H1 (cell line): ENCODE data around the gene RNF6. TPM values are rescaled to one million over a fixed set of nuclear protein-coding genes. Genes with fewer than 3 reads are reported as not detected.

ENCODE experiments used
- CTCF ChIA-PET: fragments of 300-600 bp; sonication (Branson Sonifier 250); formaldehyde crosslinking; loops from one replicate; lab custom pipeline; 2021; ENCODE audit not compliant: partially characterized antibody; lab: Charles Lee
- POLR2A ChIA-PET: fragments of 300-600 bp; sonication (Branson Sonifier 250); formaldehyde crosslinking; loops from one replicate; lab custom pipeline; 2021; ENCODE audit warnings: inconsistent platforms; ENCODE audit not compliant: partially characterized antibody; lab: Charles Lee
- DNase-seq, 2 experiments: peaks; one replicate each; pipeline versions ENCODE4 v3.0.0 to v3.0.0-alpha.2; 2010 to 2022; ENCODE audit warnings: low spot score in 2 of 2, low read depth in 1 of 2, mixed read lengths in 1 of 2
- FAIRE-seq: peaks from 2 replicates; lab custom pipeline; 2011; peaks lifted over from hg19 to GRCh38; lab: Jason Lieb, UNC
- H2AFZ ChIP-seq: 2 replicates; pipeline ENCODE4 v1.8.1; 2012; ENCODE audit warnings: low read length, inconsistent platforms
- H2AK5ac ChIP-seq: 2 replicates; pipeline ENCODE4 v1.6.1; 2013; ENCODE audit warnings: low read depth, low read length
- H2BK120ac ChIP-seq: replicated peaks from 2 replicates; pipeline ENCODE3; 2013; ENCODE audit warnings: low read depth, low read length, inconsistent platforms
- H2BK12ac ChIP-seq: 2 replicates; pipeline ENCODE4 v1.6.1; 2013; ENCODE audit warnings: low read depth, low read length
- H2BK15ac ChIP-seq: 2 replicates; pipeline ENCODE4 v1.6.1; 2013; ENCODE audit warnings: low read length
- H2BK20ac ChIP-seq: 2 replicates; pipeline ENCODE4 v1.6.1; 2013; ENCODE audit warnings: low read length
- H2BK5ac ChIP-seq: 2 replicates; pipeline ENCODE4 v1.6.1; 2013; ENCODE audit warnings: low read depth, low read length
- H3K14ac ChIP-seq: 2 replicates; pipeline ENCODE4 v1.6.1; 2013; ENCODE audit warnings: inconsistent platforms; ENCODE audit not compliant: insufficient read length
- H3K18ac ChIP-seq: 2 replicates; pipeline ENCODE4 v1.6.1; 2013; ENCODE audit warnings: low read length; ENCODE audit errors: extremely low read depth
- H3K23ac ChIP-seq: 2 replicates; pipeline ENCODE4 v1.6.1; 2013; ENCODE audit warnings: inconsistent platforms; ENCODE audit not compliant: insufficient read length
- H3K23me2 ChIP-seq: 2 replicates; pipeline ENCODE4 v1.6.1; 2013; ENCODE audit warnings: low read depth, low read length
- H3K27ac ChIP-seq: 2 replicates; pipeline ENCODE4 v1.6.1; 2011; ENCODE audit warnings: low read depth, low read length, inconsistent platforms
- H3K27me3 ChIP-seq, 4 experiments: replicated peaks in 1 of 4; 1 replicate in 1 of 4; 2 replicates in 3 of 4; pipeline versions ENCODE4 v1.6.1 to v1.8.1; 2011 to 2013; ENCODE audit warnings: low read length in 3 of 4, mild to moderate bottlenecking in 3 of 4, inconsistent platforms in 2 of 4, mixed read lengths in 2 of 4, moderate library complexity in 1 of 4; ENCODE audit not compliant: control insufficient read depth in 3 of 4, insufficient read depth in 3 of 4; ENCODE audit errors: extremely low read depth in 1 of 4
- H3K36me3 ChIP-seq, 4 experiments: 2 replicates each; pipeline versions ENCODE4 v1.6.1 to v1.8.1; 2011 to 2013; ENCODE audit warnings: mild to moderate bottlenecking in 4 of 4, low read length in 3 of 4, moderate library complexity in 2 of 4, control low read depth in 1 of 4, inconsistent platforms in 1 of 4; ENCODE audit not compliant: insufficient read depth in 4 of 4, control insufficient read depth in 2 of 4
- H3K4ac ChIP-seq: replicated peaks from 2 replicates; pipeline ENCODE3; 2013; ENCODE audit warnings: low read length, low read depth, mixed read lengths, inconsistent platforms; ENCODE audit not compliant: insufficient read length
- H3K4me1 ChIP-seq, 4 experiments: replicated peaks in 1 of 4; 1 replicate in 1 of 4; 2 replicates in 3 of 4; pipeline versions ENCODE4 v1.6.1 to v1.8.1; 2011 to 2013; ENCODE audit warnings: low read length in 3 of 4, inconsistent platforms in 2 of 4, mixed read lengths in 1 of 4; ENCODE audit not compliant: insufficient read depth in 4 of 4, control insufficient read depth in 3 of 4
- H3K4me2 ChIP-seq, 2 experiments: 2 replicates each; pipeline versions ENCODE4 v1.6.1 to v1.8.1; 2011 to 2013; ENCODE audit warnings: low read depth in 2 of 2, low read length in 2 of 2, control low read depth in 1 of 2, inconsistent platforms in 1 of 2, mild to moderate bottlenecking in 1 of 2; ENCODE audit not compliant: insufficient read depth in 1 of 2
- H3K4me3 ChIP-seq, 4 experiments: fragments of 200-600, 300-600 bp in 1 of 4; sonication (generic), shearing (Covaris generic), sonication (Bioruptor Twin) in 1 of 4; 2 replicates each; pipeline versions ENCODE4 v1.5.1 to v1.8.1; 2011 to 2016; ENCODE audit warnings: low read length in 4 of 4, low read depth in 3 of 4, control low read depth in 2 of 4, inconsistent platforms in 2 of 4, mild to moderate bottlenecking in 2 of 4, mixed read lengths in 1 of 4, moderate library complexity in 1 of 4; ENCODE audit not compliant: insufficient read depth in 2 of 4; ENCODE audit errors: extremely low read depth in 1 of 4
- H3K56ac ChIP-seq: replicated peaks from 2 replicates; pipeline ENCODE3; 2013; ENCODE audit warnings: low read depth, mild to moderate bottlenecking, mixed read lengths, low read length, inconsistent platforms; ENCODE audit not compliant: insufficient read length
- H3K79me1 ChIP-seq: 2 replicates; pipeline ENCODE4 v1.6.1; 2013; ENCODE audit warnings: low read depth, low read length, control low read depth
- H3K79me2 ChIP-seq, 2 experiments: 2 replicates each; pipeline versions ENCODE4 v1.6.1 to v1.8.1; 2012 to 2013; ENCODE audit warnings: low read length in 2 of 2, mild to moderate bottlenecking in 2 of 2, inconsistent platforms in 1 of 2; ENCODE audit not compliant: insufficient read depth in 2 of 2, control insufficient read depth in 1 of 2
- H3K9ac ChIP-seq, 4 experiments: replicated peaks in 1 of 4; 1 replicate in 1 of 4; 2 replicates in 3 of 4; pipeline versions ENCODE4 v1.6.1 to v1.8.1; 2011 to 2013; ENCODE audit warnings: low read depth in 3 of 4, low read length in 3 of 4, control low read depth in 2 of 4, mild to moderate bottlenecking in 2 of 4, moderate library complexity in 2 of 4, inconsistent platforms in 1 of 4; ENCODE audit errors: extremely low read depth in 1 of 4
- H3K9me3 ChIP-seq, 2 experiments: 2 replicates each; pipeline versions ENCODE4 v1.6.1 to v1.8.1; 2012 to 2013; ENCODE audit warnings: mild to moderate bottlenecking in 2 of 2, moderate library complexity in 2 of 2, control low read depth in 1 of 2, inconsistent platforms in 1 of 2, low read depth in 1 of 2, low read length in 1 of 2, mixed read lengths in 1 of 2; ENCODE audit not compliant: insufficient read depth in 2 of 2
- H4K20me1 ChIP-seq, 2 experiments: replicated peaks in 1 of 2; 2 replicates each; pipeline versions ENCODE3 to v1.8.1; 2011 to 2013; ENCODE audit warnings: inconsistent platforms in 2 of 2, low read length in 2 of 2, mild to moderate bottlenecking in 1 of 2; ENCODE audit not compliant: insufficient read depth in 2 of 2, control insufficient read depth in 1 of 2
- H4K5ac ChIP-seq: 2 replicates; pipeline ENCODE4 v1.6.1; 2013; ENCODE audit warnings: low read length, low read depth, mixed read lengths, inconsistent platforms; ENCODE audit not compliant: insufficient read length
- H4K8ac ChIP-seq: 2 replicates; pipeline ENCODE4 v1.8.0; 2013; ENCODE audit warnings: mild to moderate bottlenecking, moderate library complexity, low read length, inconsistent platforms; ENCODE audit not compliant: insufficient read depth; ENCODE audit errors: extremely low read depth
- H4K91ac ChIP-seq: replicated peaks from 2 replicates; pipeline ENCODE3; 2013; ENCODE audit warnings: low read length, mixed read lengths, inconsistent platforms; ENCODE audit not compliant: insufficient read length
- CBX8 ChIP-seq: fragments of 300-800, 300-1000 bp; sonication (generic); IDR thresholded peaks from 2 replicates; pipeline ENCODE4 v1.7.1; 2016; ENCODE audit warnings: low read depth, low read length, borderline replicate concordance
- EP300 ChIP-seq, 2 experiments: IDR thresholded peaks; 1 replicate in 1 of 2; 2 replicates in 1 of 2; pipeline ENCODE4 v1.6.1; 2011 to 2012; ENCODE audit warnings: low read depth in 2 of 2, low read length in 2 of 2, mild to moderate bottlenecking in 2 of 2, borderline replicate concordance in 1 of 2, inconsistent platforms in 1 of 2, moderate library complexity in 1 of 2
- GTF2F1 ChIP-seq: IDR thresholded peaks from 2 replicates; pipeline ENCODE4 v1.6.1; 2012; ENCODE audit warnings: low read depth, low read length, improper control_type of control experiment, borderline replicate concordance
- KDM1A ChIP-seq: fragments of 200-600, 300-600 bp; sonication (generic); IDR thresholded peaks from 2 replicates; pipeline ENCODE4 v1.7.1; 2016; ENCODE audit warnings: mild to moderate bottlenecking, low read length, borderline replicate concordance
- YY1 ChIP-seq: IDR thresholded peaks from 2 replicates; pipeline ENCODE4 v1.6.1; 2011; ENCODE audit warnings: low read depth, mild to moderate bottlenecking, low read length
- WGBS, 2 experiments: shearing (Covaris generic) in 1 of 2; methylation state at CpG; one replicate each; pipeline versions ENCODE4 v1.1.6 to v1.1.7; 2013 to 2015; ENCODE audit warnings: low lambda C conversion rate in 2 of 2, mixed read lengths in 2 of 2, inconsistent platforms in 1 of 2, low coverage in 1 of 2, missing lambda C conversion rate in 1 of 2; ENCODE audit not compliant: insufficient replicate concordance in 2 of 2, insufficient coverage in 1 of 2, insufficient read length in 1 of 2; ENCODE audit errors: extremely low coverage in 1 of 2, missing lambda C conversion rate in 1 of 2; 5-methylcytosine and 5-hydroxymethylcytosine counted together
- polyA plus RNA-seq, 7 experiments: library from polyadenylated mRNA; depleted of rRNA in 3 of 7; stranded (reverse) in 5 of 7; unstranded in 2 of 7; fragments of >200 nt in 5 of 7; fragments of 200-250 nt in 2 of 7; gene quantifications; 1 replicate in 5 of 7; 2 replicates in 1 of 7; 4 replicates in 1 of 7; pipeline versions ENCODE4 v1.2.1 to v1.2.3, GENCODE V29; 2011 to 2013; ENCODE audit warnings: missing spikeins in 2 of 7, mixed read lengths in 2 of 7
- total RNA-seq: library from RNA; stranded (reverse); fragmentation: NEBNext Ultra II Directional; extraction: Animal tissue kit (Norgen Biotek cat#: 25700); gene quantifications from 2 replicates; pipeline ENCODE4 v1.2.1, GENCODE V29; 2021

RNF6 gene
- total and polyA plus RNA-seq, 2 of the 8 experiments (the other 6 are each of a cell fraction or from before 2014, with no cell fraction given) = 4.0 to 13.8 TPM

GRCh38 chr13:26222520-26223046 lies 469 bp upstream of the RNF6 start:
- no peak overlapping the region for H2AK5ac ChIP-seq
- H3K4ac ChIP-seq = no peak overlapping the region
- no peak overlapping the region for H2BK12ac ChIP-seq
- H2AFZ ChIP-seq = peak overlapping the region; percentile 98
- H2BK15ac ChIP-seq = no peak overlapping the region; the same call in 1 of the 2 replicates
- H3K4me3 ChIP-seq = peak overlapping the region; percentile 87 to 95 (median 92)
- peaks cover 0 to 7% of the 10 kb centered on the region in 2 experiments; a peak in 2 of 4 replicates for H3K79me2 ChIP-seq
- H3K4me1 ChIP-seq = peaks cover 0 to 2% (median 0%) of the 10 kb centered on the region in 4 experiments; a peak in 2 of 7 replicates
- H4K8ac ChIP-seq = peak overlapping the region; percentile 73; the same call in 1 of the 2 replicates
- H3K9me3 ChIP-seq = no peaks in the 10 kb centered on the region
- ChIA-PET POLR2A (interaction anchor here (0.9 to 2.9 kb wide), 7 partner anchors 10 to 157 kb away, joined by 3 to 7 read pairs (median 3); no protein-coding TSS in a partner anchor), CTCF (interaction anchor here (1.4 to 1.6 kb wide), 3 partner anchors 10 to 154 kb away, joined by 4 read pairs; no protein-coding TSS in a partner anchor)
- peak overlapping the region; percentile 74 for H4K5ac ChIP-seq
- peak overlapping the region; percentile 59 to 91 (median 86) for H3K9ac ChIP-seq
- no peaks in the 10 kb centered on the region for H4K20me1 ChIP-seq
- no peak overlapping the region for H3K23ac ChIP-seq
- H3K14ac ChIP-seq = no peak overlapping the region
- FAIRE-seq = no peak
- H3K56ac ChIP-seq = no peak overlapping the region
- no peak overlapping the region for H4K91ac ChIP-seq
- peak overlapping the region; percentile 82 to 92 for H3K4me2 ChIP-seq
- H3K23me2 ChIP-seq = peaks cover 6% of the 10 kb centered on the region; the same call in 1 of the 2 replicates
- H3K27me3 ChIP-seq = no peaks in the 10 kb centered on the region; a peak in 1 of 7 replicates
- peak overlapping the region; percentile 55; the same call in 1 of the 2 replicates for H3K18ac ChIP-seq
- TF ChIP-seq EP300 (IDR thresholded peaks at IDR 0.05; ENCODE audit: borderline replicate concordance in 1 of 2, low read depth in 2 of 2, low read length in 2 of 2) = no peak
- TF ChIP-seq GTF2F1 = no peak
- TF ChIP-seq YY1 = no peak
- peak; percentile 59; the same call in 1 of the 2 replicates for TF ChIP-seq KDM1A
- TF ChIP-seq CBX8 = no peak
- TF ChIP-seq, all 59 proteins: peak for 1
- H3K27ac ChIP-seq = peak overlapping the region; percentile 91; the same call in 1 of the 2 replicates
- H3K36me3 ChIP-seq = peaks cover 0 to 18% (median 11%) of the 10 kb centered on the region in 4 experiments; a peak in 5 of 8 replicates
- H2BK20ac ChIP-seq = no peak overlapping the region
- no peak overlapping the region for H2BK120ac ChIP-seq
- H3K79me1 ChIP-seq = no peaks in the 10 kb centered on the region
- H2BK5ac ChIP-seq = peak overlapping the region; percentile 89
- DNase-seq = no peak
- 50% methylated on average over 16 of the region's 16 CpGs; no CpG with 5 or more reads in 1 of the 2 experiments for WGBS, 2 experiments
